B cell (primary cell): Measurements from ENCODE around the gene SUCLG1.

ENCODE experiments used
- EZH2 ChIP-seq: IDR thresholded peaks from 2 replicates; pipeline ENCODE4 v1.6.1; 2012; ENCODE audit warnings: borderline replicate concordance, low read depth, mild to moderate bottlenecking, moderate library complexity, low read length; ENCODE audit not compliant: insufficient read depth, poor library complexity, severe bottlenecking
- TF ChIP-seq, protein P1 (sequence below): fragments of 200-600 bp; IDR thresholded peaks from one replicate; pipeline ENCODE4 v1.8.0; 2022; ENCODE audit warnings: antibody characterized with exemption, mild to moderate bottlenecking

DNA sequence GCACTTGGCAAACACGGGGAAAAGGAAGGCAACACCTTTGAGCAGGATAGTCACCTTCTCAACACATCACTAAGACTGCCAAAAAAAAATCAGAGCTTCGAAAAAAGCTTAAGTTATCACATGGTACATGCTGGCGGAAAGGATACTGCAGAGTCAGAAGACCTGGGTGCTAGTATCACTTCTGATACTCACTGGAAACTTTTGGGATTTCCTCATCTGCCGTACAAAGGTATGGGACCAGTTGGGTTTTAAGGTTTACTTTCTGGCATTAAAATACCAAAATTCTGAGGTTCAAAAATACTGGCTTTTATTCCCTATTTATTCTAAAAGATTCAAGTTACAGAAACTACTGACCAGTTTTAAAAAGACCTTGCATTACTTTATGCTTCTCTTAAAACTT, 2.9 kb downstream of the SUCLG1 start:
- TF ChIP-seq, protein P1, sequence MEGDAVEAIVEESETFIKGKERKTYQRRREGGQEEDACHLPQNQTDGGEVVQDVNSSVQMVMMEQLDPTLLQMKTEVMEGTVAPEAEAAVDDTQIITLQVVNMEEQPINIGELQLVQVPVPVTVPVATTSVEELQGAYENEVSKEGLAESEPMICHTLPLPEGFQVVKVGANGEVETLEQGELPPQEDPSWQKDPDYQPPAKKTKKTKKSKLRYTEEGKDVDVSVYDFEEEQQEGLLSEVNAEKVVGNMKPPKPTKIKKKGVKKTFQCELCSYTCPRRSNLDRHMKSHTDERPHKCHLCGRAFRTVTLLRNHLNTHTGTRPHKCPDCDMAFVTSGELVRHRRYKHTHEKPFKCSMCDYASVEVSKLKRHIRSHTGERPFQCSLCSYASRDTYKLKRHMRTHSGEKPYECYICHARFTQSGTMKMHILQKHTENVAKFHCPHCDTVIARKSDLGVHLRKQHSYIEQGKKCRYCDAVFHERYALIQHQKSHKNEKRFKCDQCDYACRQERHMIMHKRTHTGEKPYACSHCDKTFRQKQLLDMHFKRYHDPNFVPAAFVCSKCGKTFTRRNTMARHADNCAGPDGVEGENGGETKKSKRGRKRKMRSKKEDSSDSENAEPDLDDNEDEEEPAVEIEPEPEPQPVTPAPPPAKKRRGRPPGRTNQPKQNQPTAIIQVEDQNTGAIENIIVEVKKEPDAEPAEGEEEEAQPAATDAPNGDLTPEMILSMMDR, result no peak
- TF ChIP-seq EZH2, result no peak
